AG08396 (cell line): ENCODE data around the gene PER3.
A peak's percentile ranks its signal among the peaks of the same experiment; 100 is the strongest.

Experiments used
- DNase-seq: peaks from one replicate; pipeline ENCODE4 v3.0.0; 2012; ENCODE audit warnings: low spot score, mixed read lengths

Gene PER3

DNA sequence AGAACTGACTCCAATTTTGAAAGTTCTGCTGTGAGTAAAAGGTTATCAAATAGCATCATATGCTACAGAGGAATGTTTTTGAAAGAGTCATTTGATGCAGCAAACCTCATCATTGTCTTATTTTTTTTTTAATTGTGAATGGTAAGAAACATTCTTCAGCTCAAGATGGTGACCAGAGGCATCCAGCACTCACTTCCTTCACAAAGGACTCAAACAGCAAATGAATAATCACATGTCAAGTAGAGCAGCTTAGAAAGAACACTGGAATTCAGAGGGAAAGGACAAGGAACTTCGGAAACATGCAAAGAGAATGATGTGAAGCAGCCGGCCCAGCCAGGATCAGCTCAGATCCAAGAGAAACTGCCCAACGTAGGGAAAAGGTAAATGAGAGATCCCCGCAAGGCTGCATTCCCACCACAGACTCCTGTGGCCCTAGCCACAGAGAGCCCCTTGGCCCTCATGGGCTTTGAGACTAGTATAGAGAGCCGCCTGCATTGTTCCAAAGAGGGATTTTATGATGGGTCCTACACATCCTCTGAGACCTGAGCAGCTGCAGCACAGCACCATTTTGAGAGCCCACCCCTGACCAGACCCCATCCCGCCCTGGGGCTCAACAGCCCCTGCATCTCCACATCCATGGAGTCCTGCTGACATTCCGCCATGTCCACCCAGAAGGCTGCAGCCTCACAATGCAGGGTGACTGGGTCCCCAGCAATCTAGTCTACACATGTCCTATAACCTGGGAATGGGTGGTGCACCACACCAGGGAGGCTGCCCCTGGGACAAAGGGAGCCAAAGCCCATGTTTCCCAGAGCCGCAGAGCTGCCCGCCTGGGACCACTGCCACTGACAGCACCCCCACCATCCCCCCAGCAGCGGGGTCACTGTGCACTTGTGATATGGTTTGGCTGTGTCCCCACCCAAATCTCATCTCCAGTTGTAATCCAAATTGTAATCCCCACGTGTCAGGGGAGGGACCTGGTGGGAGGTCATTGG, 90.0 kb downstream of the PER3 start:
- no peak for DNase-seq

DNA sequence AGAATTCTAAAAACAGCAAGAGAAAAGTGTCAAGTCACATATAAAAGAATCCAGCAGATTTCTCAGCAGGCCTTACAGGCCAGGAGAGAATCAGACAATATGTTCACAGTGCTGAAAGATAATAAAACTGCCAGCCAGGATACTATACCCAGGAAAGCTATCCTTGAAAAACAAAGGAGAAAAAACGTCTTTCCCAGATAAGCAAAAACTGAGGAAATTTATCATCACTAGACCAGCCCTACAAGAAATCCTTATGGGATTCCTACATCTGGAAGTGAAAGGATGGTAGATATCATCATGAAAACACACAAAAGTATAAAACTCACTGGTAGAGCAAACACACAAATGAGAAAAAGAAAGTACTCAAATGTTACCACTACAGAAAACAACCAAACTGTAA, 93.9 kb downstream of the PER3 start:
- DNase-seq: no peak

DNA sequence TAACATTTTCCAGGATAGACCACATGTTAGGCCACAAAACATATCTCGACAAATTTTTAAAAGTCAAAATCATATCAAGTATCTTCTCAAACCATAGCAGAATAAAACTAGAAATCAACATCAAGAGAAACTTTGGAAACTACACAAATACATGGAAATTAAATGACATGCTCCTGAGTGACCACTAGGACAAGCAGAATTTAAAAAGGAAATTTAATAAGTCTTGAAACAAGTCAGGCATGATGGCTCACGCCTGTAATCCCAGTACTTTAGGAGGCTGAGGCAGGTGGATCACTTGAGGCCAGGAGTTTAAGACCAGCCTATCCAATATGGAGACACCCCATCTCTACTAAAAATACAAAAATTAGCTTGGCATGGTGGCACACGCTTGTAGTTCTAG, 95.1 kb downstream of the PER3 start:
- no peak for DNase-seq

DNA sequence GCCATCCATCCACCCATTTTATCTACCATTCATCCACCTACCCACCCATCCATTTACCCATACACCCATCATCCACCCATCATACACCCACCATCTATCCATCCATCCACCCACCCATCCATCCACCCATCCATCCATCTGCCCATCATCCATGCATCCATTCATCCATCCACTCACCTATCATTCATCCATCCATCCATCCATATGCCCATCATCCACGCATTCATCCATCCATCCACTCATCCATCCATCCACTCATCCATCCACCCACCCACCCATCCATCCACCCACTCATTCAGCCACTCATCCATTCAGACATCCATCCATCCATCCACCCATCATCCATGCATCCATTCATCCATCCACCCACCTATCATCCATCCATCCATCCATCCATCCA, 100.7 kb downstream of the PER3 start:
- no peak for DNase-seq

DNA sequence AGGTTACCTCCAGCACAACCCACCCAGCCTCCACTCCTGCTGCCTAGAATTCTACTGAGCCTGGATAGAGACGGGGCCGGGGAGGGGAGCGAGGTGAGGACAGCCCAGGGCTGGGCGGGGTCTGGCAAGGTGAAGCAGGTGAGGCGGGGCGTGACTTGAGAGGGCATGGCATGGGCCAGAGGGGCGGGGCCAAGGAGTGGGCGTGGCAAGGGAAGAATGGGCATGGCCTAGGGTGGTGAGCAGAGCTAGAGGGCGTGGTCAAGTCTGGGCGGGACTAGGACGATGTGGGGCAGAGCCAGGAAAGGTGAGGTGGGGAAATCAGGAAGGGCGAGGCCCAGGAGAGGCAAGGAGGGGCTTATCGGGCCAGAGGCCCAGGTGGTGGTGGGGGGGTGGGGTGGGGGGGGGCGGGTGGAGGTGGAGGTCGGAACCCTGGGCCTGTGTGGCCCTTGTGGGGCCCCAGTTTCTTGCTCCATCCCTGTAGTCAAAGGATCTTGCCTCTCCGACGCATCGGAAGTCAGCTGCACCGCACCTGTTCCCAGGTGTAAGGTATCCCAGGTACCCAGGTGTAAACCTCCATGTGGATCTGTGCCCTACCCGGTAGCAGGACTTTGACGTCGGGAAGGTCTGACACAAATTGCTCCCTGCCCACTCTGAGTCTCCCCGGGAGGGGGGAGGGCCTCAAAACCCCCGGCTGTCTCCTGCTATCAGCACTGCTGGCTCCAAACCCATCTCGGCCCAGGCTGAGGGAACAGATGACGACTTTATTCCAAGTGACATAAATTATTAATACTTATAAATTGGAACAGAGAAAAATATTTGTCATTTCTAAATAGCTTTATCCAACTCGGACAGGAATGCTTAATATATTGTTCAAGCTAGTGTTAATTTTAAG, 101.7 kb downstream of the PER3 start:
- peak; percentile 27 for DNase-seq

DNA sequence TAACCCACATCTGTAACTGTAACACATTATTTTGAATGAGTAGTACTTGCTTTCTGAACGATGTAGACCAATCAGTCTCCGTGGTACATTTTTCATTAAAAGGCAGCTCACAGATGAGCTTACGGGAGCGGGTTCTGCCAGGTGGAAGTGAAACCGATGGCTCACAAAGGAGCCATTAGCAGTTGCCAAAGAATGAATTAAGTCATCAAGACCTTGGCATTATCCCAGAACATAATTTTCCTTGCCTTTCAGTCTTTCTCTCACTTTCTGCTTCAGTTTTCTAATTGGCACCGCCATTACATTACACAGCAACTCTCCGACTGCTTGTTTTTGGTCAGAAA, 102.3 kb downstream of the PER3 start:
- DNase-seq: no peak

DNA sequence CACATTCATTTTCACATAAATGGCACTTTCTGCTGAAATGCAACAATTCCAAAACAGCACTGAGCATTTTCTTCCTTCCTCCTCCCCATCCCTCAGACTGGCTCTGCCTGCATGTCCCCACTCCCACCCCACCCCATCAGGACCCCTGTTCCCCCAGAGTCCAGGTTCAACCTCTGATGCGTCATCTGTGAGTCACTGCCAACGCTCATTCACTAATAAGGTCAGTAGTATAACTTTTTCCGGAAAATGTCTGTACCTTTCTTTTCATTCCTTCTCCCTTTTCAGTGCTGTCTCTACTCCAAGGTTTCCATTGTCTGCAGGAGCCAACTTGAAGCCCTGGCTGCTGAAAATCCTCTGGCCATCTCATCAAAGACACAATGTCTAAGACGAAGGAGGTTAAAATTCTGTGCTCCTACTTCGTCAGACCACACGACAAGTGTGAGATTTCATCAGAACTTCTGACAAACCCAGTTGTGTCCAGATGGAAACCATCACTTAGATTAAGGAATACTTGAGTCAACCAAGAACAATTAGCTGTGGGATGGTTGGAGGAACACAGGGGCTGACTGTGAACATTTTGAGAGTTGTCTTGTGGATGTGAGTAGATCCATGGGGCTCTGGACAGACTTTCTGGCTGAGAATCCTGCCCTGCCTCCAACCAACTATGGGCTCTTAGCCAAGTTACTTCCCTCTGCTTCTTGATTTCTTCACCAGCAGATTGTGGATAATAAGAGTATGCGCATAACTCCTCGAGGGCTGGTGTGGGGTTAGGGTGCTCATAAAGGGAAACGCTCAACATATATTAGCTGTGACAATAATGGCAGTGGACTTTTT, 104.4 kb downstream of the PER3 start:
- peak; percentile 37 for DNase-seq

DNA sequence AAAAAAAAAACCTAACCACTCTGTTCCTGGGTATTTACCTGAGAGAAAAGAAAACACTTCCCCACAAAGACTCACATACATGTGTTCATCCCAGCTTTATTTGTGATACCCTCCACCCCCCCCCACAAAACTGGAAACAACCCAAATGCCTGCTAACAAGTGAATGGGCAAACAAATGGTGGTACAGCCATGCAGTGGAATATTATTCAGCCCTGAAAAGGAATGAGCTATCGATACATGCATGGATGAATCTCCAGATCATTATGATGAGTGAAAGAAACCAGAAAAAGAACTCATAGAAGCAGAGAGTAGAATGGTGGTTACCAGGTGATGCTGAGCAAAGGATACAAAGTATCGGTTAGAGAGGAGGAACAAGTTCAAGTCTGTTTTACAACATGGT, 106.8 kb downstream of the PER3 start:
- DNase-seq: no peak

DNA sequence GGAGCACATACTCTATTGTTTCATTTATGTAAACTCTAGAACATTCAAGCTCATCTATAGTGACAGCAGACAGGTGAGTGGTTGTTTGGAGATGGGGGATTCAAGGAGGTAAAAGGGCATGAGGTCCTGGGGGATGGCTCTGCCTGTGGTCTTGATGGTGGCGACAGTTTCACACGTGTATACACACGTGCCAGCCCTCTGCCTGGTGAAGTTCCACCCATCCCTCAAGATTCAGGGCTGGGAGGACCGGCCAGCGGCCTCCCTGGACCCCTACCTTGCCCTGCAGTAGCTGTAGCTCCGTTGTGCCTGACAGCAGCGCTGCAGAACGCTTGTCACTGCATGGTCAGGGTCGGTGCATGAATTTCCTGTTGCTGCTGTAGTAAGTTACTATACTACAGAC, 107.7 kb downstream of the PER3 start:
- DNase-seq: no peak

DNA sequence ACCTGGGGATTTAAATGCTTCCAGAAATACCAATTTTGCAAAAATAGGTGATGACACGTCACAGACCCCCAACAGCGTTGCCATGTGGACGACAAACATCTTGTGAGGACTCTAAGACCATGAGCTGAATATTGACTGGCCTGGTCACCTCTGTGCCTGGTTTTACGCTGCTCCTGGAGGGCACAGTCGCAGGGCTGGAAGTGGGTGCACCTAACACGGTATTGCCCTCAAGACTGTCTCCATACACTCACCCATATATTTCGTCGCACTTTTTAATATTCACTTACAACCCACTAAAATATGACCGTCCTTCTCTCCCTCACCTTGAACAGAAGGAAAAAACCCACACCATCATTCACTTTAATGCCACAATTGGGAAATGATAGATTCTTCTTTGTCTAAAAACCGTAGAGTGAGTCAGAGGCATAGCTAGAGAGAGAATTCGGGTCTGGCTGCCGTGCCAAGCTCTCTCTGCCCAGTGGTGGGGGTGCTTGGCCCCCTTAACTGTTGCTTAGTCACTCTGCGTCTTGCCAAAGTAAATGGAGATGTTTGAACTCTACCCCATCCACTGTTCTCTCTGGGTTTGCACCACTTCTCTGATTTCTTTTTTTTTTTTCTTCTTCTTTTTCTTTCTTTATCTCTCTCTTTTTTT, 109.6 kb downstream of the PER3 start:
- DNase-seq: peak; percentile 58
